ENCODE results near the gene SLC16A2.

Gene SLC16A2

GRCh38 chrX:74506317-74507115, 85.2 kb downstream of the SLC16A2 start (continued):
- TF ChIP-seq ZNF518A (tag by site-specific recombination; conservative IDR thresholded peaks at IDR 0.05; ENCODE audit: low read depth): peak; percentile 79
- no peak for TF ChIP-seq ZNF214 (tag by site-specific recombination; IDR thresholded peaks at IDR 0.05; ENCODE audit: borderline replicate concordance)
- no peak for TF ChIP-seq ZNF138 (tag by site-specific recombination; IDR thresholded peaks at IDR 0.05; ENCODE audit: borderline replicate concordance)
- no peak for TF ChIP-seq ZNF121 (tag by site-specific recombination; IDR thresholded peaks at IDR 0.05)

GRCh38 chrX:74507191-74507590, 85.9 kb downstream of the SLC16A2 start:
- TF ChIP-seq PBX3 (CRISPR knock-in tag; IDR thresholded peaks at IDR 0.05) (no peak), ZNF280C (tag by site-specific recombination; IDR thresholded peaks at IDR 0.05) (no peak), ZNF366 (tag by site-specific recombination; conservative IDR thresholded peaks at IDR 0.05) (no peak), ZNF621 (tag by site-specific recombination; IDR thresholded peaks at IDR 0.05) (no peak), ZNF48 (tag by site-specific recombination; IDR thresholded peaks at IDR 0.05) (no peak)
- no peak overlapping the region for H3K27ac ChIP-seq (ENCODE audit: extremely low read depth, low read depth, low read length)
- H3K9me3 ChIP-seq (ENCODE audit: control insufficient read depth, insufficient read depth, low read depth, low read length): no peaks in the 10 kb centered on the region
- POLR2A ChIA-PET: no interaction called here
- no peak overlapping the region for H3K4me3 ChIP-seq (ENCODE audit: low read depth, low read length)
- H3K36me3 ChIP-seq (ENCODE audit: control insufficient read depth in 2 of 2, insufficient read depth in 1 of 2, low read length in 2 of 2): no peaks in the 10 kb centered on the region
- H3K4me1 ChIP-seq (ENCODE audit: control insufficient read depth, insufficient read depth, low read length): no peaks in the 10 kb centered on the region
- CTCF ChIA-PET: interaction anchor here (0.8 kb wide), 1 partner anchor 13 kb away, joined by 3 read pairs; no protein-coding TSS in a partner anchor

- Histone ChIP-seq H3K36me3 (ENCODE audit: control insufficient read depth in 2 of 2, insufficient read depth in 1 of 2, low read length in 2 of 2) (no peaks in the 10 kb centered on the region), H3K4me3 (ENCODE audit: low read depth, low read length) (no peak overlapping the region), H3K9me3 (ENCODE audit: control insufficient read depth, insufficient read depth, low read depth, low read length) (no peaks in the 10 kb centered on the region), H3K27ac (ENCODE audit: extremely low read depth, low read depth, low read length) (no peak overlapping the region), H3K4me1 (ENCODE audit: control insufficient read depth, insufficient read depth, low read length) (peaks cover 8% of the 10 kb centered on the region; the same call in 1 of the 2 replicates)
- ChIA-PET POLR2A (no interaction called here), CTCF (interaction anchor here (0.7 kb wide), 1 partner anchor 278 kb away, joined by 4 read pairs; no protein-coding TSS in a partner anchor)
- TF ChIP-seq ZSCAN18 (tag by site-specific recombination; IDR thresholded peaks at IDR 0.05): no peak
- TF ChIP-seq ZNF585B (tag by site-specific recombination; IDR thresholded peaks at IDR 0.05): no peak
- no peak for TF ChIP-seq ZNF501 (tag by site-specific recombination; IDR thresholded peaks at IDR 0.05)
- no peak for TF ChIP-seq ZNF629 (tag by site-specific recombination; IDR thresholded peaks at IDR 0.05)
- TF ChIP-seq KLF1 (tag by site-specific recombination; IDR thresholded peaks at IDR 0.05): no peak
- no peak for TF ChIP-seq ZNF114 (tag by site-specific recombination; IDR thresholded peaks at IDR 0.05)
- TF ChIP-seq ZNF18 (tag by site-specific recombination; IDR thresholded peaks at IDR 0.05): no peak
- TF ChIP-seq PATZ1 (tag by site-specific recombination; IDR thresholded peaks at IDR 0.05): no peak
Observed at GRCh38 chrX:74509989-74510388, 88.7 kb downstream of the SLC16A2 start.

All from HEK293 (cell line).